GM21717 (cell line): Measurements from ENCODE around the gene THSD4.

Experiments used
- ATAC-seq: cut with Tn5 transposase; IDR thresholded peaks from one replicate; pipeline ENCODE4 v1.9.1; 2021; ENCODE audit warnings: mild to moderate bottlenecking, moderate library complexity; ENCODE audit not compliant: unreplicated experiment

THSD4 gene

GRCh38 chr15:71097890-71098289 lies 17.4 kb upstream of the THSD4 start:
- no peak for ATAC-seq

DNA sequence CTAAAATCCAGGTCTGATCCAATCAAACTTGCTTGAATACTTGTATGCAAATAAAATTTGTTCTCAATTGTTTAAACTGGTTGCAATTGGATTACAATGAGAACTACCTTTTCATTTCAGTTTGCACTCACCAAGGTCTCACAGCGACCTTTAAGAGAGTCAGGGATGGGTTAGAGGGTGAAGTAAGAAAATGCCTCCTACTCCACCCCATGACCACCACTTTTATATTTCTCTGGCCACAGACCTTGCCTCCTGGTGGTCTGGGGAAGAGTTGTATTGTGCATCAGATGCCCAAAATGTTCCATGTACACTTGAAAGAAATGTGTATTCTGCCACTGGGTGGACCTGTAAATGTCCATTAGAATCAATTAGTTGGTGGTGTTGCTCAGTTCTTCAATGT lies 16.4 kb upstream of the THSD4 start:
- ATAC-seq, result no peak

DNA sequence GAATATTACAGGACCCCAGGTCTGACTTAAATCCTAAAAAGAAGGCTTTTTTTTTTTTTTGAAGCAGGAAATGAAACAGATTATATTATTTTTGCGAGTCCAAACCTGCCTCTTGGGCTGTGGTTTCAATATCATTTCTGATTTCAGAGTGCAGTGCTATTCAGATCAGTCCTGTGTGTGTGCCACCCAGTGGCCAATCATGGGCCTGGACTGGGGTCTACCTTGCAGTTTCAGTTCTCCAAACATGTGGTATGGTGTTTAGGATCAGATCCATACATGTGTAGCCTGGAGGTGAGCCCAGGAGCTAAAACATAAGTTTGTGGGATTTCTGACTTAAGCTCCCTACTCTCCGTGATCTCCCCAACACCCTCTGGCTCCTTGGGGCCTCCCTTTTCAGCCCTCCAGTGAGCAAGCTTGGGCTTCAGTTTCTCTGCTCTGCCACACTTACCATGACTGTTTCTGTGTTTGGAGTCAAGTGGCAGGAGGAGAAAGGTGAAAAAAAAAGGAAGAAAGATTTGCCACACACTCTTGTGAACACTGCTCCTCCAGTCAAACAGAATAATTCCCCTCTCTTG lies 12.1 kb upstream of the THSD4 start:
- ATAC-seq, result no peak

DNA sequence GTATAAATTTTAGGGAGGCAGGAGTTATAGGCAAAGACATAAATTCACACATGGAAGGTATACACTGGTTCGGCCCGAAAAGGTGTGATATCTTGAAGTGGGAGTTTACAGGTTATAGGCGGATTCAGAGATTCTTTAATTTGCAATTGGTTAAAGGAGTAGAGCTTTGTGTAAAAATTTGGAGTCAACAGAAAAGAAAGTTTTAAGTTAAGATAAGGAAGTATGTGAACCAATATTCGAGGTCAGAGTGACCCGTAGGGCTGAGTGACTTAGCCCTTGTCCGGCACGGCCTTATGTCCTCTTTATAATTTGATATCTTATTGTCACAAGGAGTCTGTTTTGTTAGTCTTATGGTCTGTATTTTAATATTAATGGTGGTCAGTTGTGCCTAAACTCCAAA lies 10.6 kb upstream of the THSD4 start:
- no peak for ATAC-seq

GRCh38 chr15:71105444-71105843 lies 9.8 kb upstream of the THSD4 start:
- ATAC-seq, result no peak

DNA sequence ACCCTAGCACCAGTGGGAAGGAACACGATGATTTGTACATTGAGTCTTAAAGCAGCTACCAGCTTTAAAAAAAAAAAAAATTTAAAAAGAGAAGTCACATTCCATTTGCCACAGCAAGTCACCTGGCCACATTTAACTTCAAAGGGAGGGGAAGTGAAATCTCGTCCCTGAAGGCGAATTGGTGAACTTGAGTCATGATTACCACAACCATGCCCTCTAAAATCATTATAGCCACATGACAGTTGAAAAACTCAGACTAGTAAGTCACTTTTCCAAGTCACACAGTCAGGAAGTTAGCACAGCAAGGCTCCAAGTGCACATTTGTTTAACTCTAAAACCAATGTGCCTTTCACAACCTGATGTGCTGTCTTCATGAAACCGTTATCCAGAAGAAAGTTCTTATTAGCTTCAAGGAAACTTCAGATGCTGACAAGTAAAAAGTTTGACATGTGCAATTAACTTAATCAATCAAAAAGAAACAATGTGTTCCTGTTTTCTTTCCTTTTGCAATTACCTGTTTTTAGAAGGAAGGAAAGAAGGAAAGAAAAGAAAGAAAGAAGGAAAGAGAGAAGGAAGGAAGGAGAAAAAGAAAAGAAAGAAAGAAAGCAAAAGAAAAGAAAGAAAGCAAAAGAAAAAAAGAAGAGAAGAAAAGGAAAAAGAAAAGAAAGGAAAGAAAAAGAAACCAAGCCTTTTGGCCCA lies 8.3 kb upstream of the THSD4 start:
- ATAC-seq, result no peak

- ATAC-seq, result no peak
Observed at GRCh38 chr15:71107501-71107815, 7.8 kb upstream of the THSD4 start.

DNA sequence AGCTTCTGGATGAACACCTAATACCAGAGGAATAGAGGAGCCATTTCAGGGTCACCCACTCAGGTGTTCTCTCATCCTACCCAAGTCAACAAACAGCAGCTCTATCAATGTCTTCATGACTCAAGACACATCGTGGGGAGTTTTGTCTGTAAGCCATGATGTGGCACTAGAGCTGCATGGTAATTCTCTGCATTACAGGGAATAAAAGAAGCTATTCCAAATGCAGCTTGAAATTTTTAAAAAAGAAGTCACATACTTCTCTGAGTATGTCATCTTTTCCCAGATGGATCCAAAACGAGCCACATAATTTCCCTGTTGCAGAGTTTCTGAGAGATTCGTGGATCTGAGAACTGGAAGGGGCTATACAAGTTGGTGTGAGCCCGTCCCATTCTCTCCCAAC lies 6.1 kb upstream of the THSD4 start:
- no peak for ATAC-seq

GRCh38 chr15:71109905-71110304 lies 5.4 kb upstream of the THSD4 start:
- ATAC-seq, result no peak

- no peak for ATAC-seq
Observed at GRCh38 chr15:71110405-71111180, 4.7 kb upstream of the THSD4 start.

- ATAC-seq, result no peak
Observed at GRCh38 chr15:71111181-71111565, 4.1 kb upstream of the THSD4 start.

- no peak for ATAC-seq
Observed at GRCh38 chr15:71111950-71112349, 3.3 kb upstream of the THSD4 start.

- ATAC-seq, result no peak
Observed at GRCh38 chr15:71112429-71112828, 2.8 kb upstream of the THSD4 start.

DNA sequence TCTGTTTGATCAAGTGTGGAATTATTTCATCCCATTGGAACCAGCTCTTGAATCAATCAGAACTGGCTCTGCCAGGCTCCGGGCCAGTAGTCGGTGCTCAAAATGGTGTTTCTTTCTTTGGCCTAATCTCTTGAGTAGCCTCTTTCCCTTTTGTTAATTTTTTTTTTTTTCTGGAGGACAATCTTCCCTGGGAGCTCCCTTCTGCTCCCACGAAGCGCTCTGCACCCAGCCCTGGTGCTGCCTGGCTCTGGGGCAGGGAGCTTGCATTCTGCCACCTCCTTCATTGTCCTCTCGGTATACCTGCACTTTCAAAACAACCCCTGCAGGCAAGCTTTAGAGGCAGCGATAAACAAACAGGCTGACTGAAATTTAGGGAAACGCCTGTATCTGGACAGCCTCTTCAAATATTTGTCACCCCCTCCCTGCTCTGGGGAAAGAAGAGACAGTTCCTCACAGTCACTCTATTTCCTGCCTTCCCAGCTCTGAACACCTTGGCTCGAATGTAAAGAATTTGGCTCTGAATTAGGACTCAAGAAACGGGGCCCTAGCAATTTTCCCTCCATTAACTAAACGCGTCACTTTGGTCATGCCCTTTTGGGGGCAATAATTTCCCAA lies 1.1 kb upstream of the THSD4 start:
- no peak for ATAC-seq

GRCh38 chr15:71115567-71116351 lies 488 bp downstream of the THSD4 start:
- ATAC-seq, result no peak

- ATAC-seq, result no peak
Observed at GRCh38 chr15:71116366-71116765, 1.1 kb downstream of the THSD4 start.

- no peak for ATAC-seq
Observed at GRCh38 chr15:71116942-71117341, 1.7 kb downstream of the THSD4 start.

DNA sequence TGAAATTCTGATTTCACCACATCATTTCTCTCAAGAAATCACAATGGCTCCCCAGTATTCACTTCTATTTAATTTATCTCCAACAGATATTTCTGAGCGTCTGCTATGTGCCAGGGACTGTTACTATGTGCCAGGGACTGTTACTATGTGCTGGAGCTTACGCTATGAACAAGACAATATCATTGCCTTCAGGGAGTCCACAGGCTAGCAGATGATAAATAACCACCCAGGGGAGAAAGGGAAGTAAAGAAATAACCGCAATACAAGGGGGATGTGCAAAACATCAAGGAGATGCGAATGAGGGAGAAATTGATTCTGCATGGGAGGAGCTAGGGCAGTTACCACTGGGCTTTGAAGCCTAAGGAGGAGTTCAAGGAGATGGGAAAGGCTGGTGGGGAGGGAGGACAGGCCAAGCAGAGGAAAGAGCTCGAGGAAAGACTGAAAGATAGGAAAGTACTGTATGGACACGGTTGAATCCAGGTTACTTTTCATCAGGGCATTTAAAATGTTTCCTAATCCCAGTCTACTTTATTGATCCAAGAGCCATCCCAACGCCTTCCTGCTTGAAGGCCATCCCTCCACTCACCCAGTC lies 2.5 kb downstream of the THSD4 start:
- ATAC-seq, result no peak

GRCh38 chr15:71118345-71118744 lies 3.1 kb downstream of the THSD4 start:
- no peak for ATAC-seq

DNA sequence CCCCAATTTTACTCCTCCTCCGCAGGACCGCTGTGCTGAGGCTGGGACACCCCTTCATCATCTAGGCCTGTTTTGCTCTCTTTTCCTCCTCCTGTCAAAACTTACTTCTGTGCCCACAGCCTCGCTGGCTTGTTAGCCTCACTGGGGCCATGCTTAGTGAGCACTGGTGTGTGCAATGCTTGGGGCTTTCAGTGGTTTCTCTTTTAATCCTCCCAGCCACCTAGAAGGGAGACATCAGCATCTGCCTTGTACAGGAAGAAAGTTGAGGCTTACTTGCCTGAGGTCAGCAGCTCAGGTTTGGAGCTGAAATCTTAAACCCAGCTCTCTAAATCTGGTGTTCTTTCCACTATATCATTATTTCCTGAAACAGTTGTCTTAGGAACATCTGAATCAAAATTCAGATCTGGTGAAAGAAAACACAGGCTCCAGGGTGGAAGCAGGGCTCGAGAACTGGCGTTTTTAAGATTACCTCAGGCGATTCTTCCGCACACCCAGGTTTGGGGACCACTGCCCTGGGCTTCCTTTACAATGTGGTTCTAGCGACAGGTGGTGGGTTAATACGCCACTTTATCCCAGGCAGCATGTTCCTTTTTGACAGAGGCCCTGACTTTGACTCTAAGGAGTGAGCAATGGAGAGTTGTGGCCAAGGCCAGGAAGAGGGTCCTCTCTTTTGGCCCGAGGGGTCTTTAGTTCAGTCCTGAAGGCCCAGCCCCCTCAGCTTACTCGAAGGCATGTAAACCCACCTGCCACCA lies 3.8 kb downstream of the THSD4 start:
- no peak for ATAC-seq
